Astrocyte (in vitro differentiated cells and primary cell): ENCODE results near the gene ZIC4. TPM values are rescaled to one million over a fixed set of nuclear protein-coding genes. Genes with fewer than 3 reads are reported as not detected.
A peak's percentile ranks its signal among the peaks of the same experiment; 100 is the strongest.

Experiments
- DNase-seq: peaks from one replicate; pipeline ENCODE4 v3.0.0-alpha.2; 2010; ENCODE audit warnings: low read depth
- FAIRE-seq: peaks from 2 replicates; lab custom pipeline; 2011; peaks lifted over from hg19 to GRCh38; lab: Jason Lieb, UNC
- H2AFZ ChIP-seq: 2 replicates; pipeline ENCODE4 v1.6.0; 2012; ENCODE audit warnings: low read depth, low read length, inconsistent platforms
- H3K27ac ChIP-seq: 2 replicates; pipeline ENCODE4 v1.5.1; 2011; ENCODE audit warnings: low read depth, low read length, inconsistent platforms
- H3K27me3 ChIP-seq: 2 replicates; pipeline ENCODE4 v1.6.0; 2011; ENCODE audit warnings: low read length, inconsistent platforms; ENCODE audit not compliant: insufficient read depth
- H3K36me3 ChIP-seq: 2 replicates; pipeline ENCODE4 v1.5.1; 2011; ENCODE audit warnings: low read length, inconsistent platforms; ENCODE audit not compliant: insufficient read depth
- H3K4me1 ChIP-seq: 2 replicates; pipeline ENCODE4 v1.5.1; 2011; ENCODE audit warnings: low read length, inconsistent platforms; ENCODE audit not compliant: insufficient read depth
- H3K4me2 ChIP-seq: 2 replicates; pipeline ENCODE4 v1.6.0; 2012; ENCODE audit warnings: low read length, inconsistent platforms
- H3K4me3 ChIP-seq: 2 replicates; pipeline ENCODE4 v1.5.1; 2011; ENCODE audit warnings: low read depth, mild to moderate bottlenecking, low read length, inconsistent platforms; ENCODE audit not compliant: insufficient read depth
- H3K79me2 ChIP-seq: 2 replicates; pipeline ENCODE4 v1.6.0; 2012; ENCODE audit warnings: mild to moderate bottlenecking, low read length, inconsistent platforms; ENCODE audit not compliant: insufficient read depth
- H3K9ac ChIP-seq: 2 replicates; pipeline ENCODE4 v1.6.0; 2012; ENCODE audit warnings: mild to moderate bottlenecking, low read length, inconsistent platforms
- H3K9me3 ChIP-seq: 2 replicates; pipeline ENCODE4 v1.5.1; 2012; ENCODE audit warnings: low read depth, mild to moderate bottlenecking, low read length, inconsistent platforms; ENCODE audit not compliant: insufficient read depth
- H4K20me1 ChIP-seq: 2 replicates; pipeline ENCODE4 v1.6.0; 2012; ENCODE audit warnings: low read length, inconsistent platforms; ENCODE audit not compliant: insufficient read depth
- H3K27ac Mint-ChIP-seq: one replicate; pipeline ENCODE4 v1.8.0; 2021; ENCODE audit warnings: mild to moderate bottlenecking, mixed read lengths; ENCODE audit not compliant: unreplicated experiment
- H3K27me3 Mint-ChIP-seq: one replicate; pipeline ENCODE4 v1.8.0; 2021; ENCODE audit warnings: low read depth, mixed read lengths; ENCODE audit not compliant: unreplicated experiment
- H3K36me3 Mint-ChIP-seq: one replicate; pipeline ENCODE4 v1.8.0; 2021; ENCODE audit warnings: low read depth, mixed read lengths; ENCODE audit not compliant: unreplicated experiment
- H3K4me1 Mint-ChIP-seq: one replicate; pipeline ENCODE4 v1.8.0; 2021; ENCODE audit warnings: low read depth, mixed read lengths; ENCODE audit not compliant: unreplicated experiment
- H3K4me3 Mint-ChIP-seq: one replicate; pipeline ENCODE4 v1.8.0; 2021; ENCODE audit warnings: mild to moderate bottlenecking, moderate library complexity, mixed read lengths; ENCODE audit not compliant: unreplicated experiment
- H3K9me3 Mint-ChIP-seq: one replicate; pipeline ENCODE4 v1.8.0; 2021; ENCODE audit warnings: mild to moderate bottlenecking, mixed read lengths; ENCODE audit not compliant: unreplicated experiment
- EZH2 ChIP-seq: IDR thresholded peaks from 2 replicates; pipeline ENCODE4 v1.6.1; 2012; ENCODE audit warnings: mild to moderate bottlenecking, low read length, inconsistent platforms; ENCODE audit not compliant: insufficient read depth
- total RNA-seq: library from RNA; stranded (reverse); gene quantifications from 2 replicates; pipeline ENCODE4 v1.2.1, GENCODE V29; 2021
- TF ChIP-seq, protein P1 (sequence below): IDR thresholded peaks from 2 replicates; pipeline ENCODE4 v1.5.1; 2011; ENCODE audit warnings: low read depth, mild to moderate bottlenecking, inconsistent platforms, low read length, moderate library complexity; ENCODE audit not compliant: insufficient read depth

Gene ZIC4
- total RNA-seq, 1 donor from 2014 or later = not detected

DNA sequence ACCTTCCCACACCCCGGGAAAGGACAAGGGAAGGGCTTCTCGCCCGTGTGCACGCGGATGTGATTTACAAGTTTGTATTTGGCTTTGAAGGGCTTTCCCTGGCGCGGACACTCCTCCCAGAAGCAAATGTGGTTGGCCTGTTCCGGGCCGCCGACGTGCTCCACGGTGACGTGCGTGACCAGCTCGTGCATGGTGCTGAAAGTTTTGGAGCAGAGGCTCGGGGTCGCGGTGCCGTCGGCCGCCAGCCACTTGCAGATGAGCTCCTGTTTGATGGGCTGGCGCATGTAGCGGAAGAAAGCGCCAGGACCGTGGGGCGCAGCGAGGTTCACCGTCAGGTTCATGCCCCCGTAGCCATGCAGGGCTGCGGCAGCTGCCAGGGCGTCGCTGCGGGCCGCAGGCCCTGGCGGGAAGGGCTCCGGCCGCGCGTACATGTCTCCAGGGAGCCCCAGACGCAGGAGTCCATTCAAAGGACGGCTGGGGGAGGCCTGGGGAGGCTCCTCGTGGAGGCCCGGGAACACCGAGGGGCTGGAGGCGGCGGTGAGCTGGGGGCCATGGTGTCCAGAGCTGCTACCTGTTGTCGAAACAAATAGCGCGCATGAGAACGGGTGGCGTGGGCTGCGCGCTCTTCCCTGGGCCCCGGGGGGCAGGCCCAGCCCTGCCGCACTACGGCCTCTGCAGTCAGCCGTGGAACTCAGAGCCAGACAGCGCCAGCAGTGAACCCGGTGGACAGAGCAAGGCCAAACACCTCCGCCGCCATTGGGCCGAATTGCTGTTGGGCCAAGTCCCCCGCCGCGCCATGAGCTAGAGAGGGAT, 10.2 kb downstream of the ZIC4 start:
- Histone ChIP-seq H2AFZ (peak overlapping the region; percentile 28), H3K4me3 (peak overlapping the region; percentile 68), H3K9me3 (peaks cover 2% of the 10 kb centered on the region), H3K36me3 (no peaks in the 10 kb centered on the region), H3K4me2 (peak overlapping the region; percentile 85), H3K27ac (peak overlapping the region; percentile 94), H3K79me2 (peaks cover 65% of the 10 kb centered on the region), H3K9ac (peak overlapping the region; percentile 94), H3K4me1 (peaks cover 35% of the 10 kb centered on the region), H4K20me1 (no peaks in the 10 kb centered on the region), H3K27me3 (peaks cover 12% of the 10 kb centered on the region)
- Mint-ChIP-seq H3K36me3 (no peaks in the 10 kb centered on the region), H3K9me3 (peaks cover 31% of the 10 kb centered on the region), H3K4me3 (no peak overlapping the region), H3K4me1 (no peaks in the 10 kb centered on the region), H3K27me3 (peaks cover 81% of the 10 kb centered on the region), H3K27ac (no peak overlapping the region)
- FAIRE-seq (no peak), DNase-seq (no peak)
- peak; percentile 22 for TF ChIP-seq EZH2
- TF ChIP-seq, protein P1, sequence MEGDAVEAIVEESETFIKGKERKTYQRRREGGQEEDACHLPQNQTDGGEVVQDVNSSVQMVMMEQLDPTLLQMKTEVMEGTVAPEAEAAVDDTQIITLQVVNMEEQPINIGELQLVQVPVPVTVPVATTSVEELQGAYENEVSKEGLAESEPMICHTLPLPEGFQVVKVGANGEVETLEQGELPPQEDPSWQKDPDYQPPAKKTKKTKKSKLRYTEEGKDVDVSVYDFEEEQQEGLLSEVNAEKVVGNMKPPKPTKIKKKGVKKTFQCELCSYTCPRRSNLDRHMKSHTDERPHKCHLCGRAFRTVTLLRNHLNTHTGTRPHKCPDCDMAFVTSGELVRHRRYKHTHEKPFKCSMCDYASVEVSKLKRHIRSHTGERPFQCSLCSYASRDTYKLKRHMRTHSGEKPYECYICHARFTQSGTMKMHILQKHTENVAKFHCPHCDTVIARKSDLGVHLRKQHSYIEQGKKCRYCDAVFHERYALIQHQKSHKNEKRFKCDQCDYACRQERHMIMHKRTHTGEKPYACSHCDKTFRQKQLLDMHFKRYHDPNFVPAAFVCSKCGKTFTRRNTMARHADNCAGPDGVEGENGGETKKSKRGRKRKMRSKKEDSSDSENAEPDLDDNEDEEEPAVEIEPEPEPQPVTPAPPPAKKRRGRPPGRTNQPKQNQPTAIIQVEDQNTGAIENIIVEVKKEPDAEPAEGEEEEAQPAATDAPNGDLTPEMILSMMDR = no peak

- Mint-ChIP-seq H3K4me1 (no peaks in the 10 kb centered on the region), H3K27ac (peak overlapping the region; percentile 47), H3K27me3 (peaks cover 83% of the 10 kb centered on the region), H3K9me3 (peaks cover 33% of the 10 kb centered on the region), H3K36me3 (no peaks in the 10 kb centered on the region), H3K4me3 (no peak overlapping the region)
- Histone ChIP-seq H3K27ac (peak overlapping the region; percentile 94), H3K9ac (peak overlapping the region; percentile 94), H3K4me1 (peaks cover 35% of the 10 kb centered on the region), H3K36me3 (no peaks in the 10 kb centered on the region), H3K27me3 (peaks cover 21% of the 10 kb centered on the region), H3K4me3 (peak overlapping the region; percentile 68), H4K20me1 (no peaks in the 10 kb centered on the region), H3K9me3 (peaks cover 7% of the 10 kb centered on the region), H2AFZ (no peak overlapping the region), H3K79me2 (peaks cover 57% of the 10 kb centered on the region), H3K4me2 (peak overlapping the region; percentile 85)
- FAIRE-seq = no peak
- no peak for TF ChIP-seq EZH2
- TF ChIP-seq, protein P1 = no peak
- no peak for DNase-seq
Measured at GRCh38 chr3:147394884-147395225, 11.5 kb downstream of the ZIC4 start.
